A673 (cell line): ENCODE results near the gene FOXN3.

Source experiments
- CTCF ChIP-seq: fragments of 300-800, 200-600 bp; sonication (generic); conservative IDR thresholded peaks from 2 replicates; pipeline ENCODE4 v1.5.1; 2017; ENCODE audit warnings: low read depth, mild to moderate bottlenecking, antibody characterized with exemption, low read length, moderate library complexity, mixed read lengths
- EZH2 ChIP-seq: fragments of 200-600 bp; sonication (generic); IDR thresholded peaks from 2 replicates; pipeline ENCODE4 v1.6.1; 2017; ENCODE audit warnings: borderline replicate concordance, low read depth, mild to moderate bottlenecking, mixed read lengths, antibody characterized with exemption, low read length; ENCODE audit not compliant: poor library complexity, severe bottlenecking

DNA sequence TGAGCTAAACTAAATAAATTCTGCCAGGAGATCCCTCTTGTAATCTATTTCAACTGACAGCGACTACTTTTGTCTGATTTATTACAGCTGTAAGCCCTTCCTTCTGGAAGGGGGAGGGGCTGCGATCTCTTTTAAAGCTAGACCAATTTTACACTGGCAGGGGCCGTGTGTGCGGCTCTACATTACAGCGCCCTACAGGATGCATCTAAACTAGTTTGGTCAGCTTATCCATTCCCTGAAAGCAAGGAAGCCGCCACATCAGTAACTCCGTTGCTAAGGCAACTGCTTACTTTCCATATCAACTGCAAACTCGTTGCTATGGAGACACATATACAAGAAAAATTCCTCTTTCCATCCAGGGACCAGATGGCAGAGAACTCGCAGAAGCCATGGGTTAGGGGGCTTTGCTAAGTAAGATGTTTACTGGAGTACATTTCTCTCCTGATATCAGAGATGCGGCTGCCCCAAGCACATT is 17.4 kb downstream of the FOXN3 start:
- no peak for TF ChIP-seq CTCF
- no peak for TF ChIP-seq EZH2
